ENCODE data around the gene BPNT1. TPM values are rescaled to one million over a fixed set of nuclear protein-coding genes. Genes with fewer than 3 reads are reported as not detected.

The BPNT1 gene
- total and polyA plus RNA-seq, 2 of the 13 experiments (the other 11 are each of a cell fraction or from before 2014, with no cell fraction given) = 35.2 to 43.9 TPM

- peak; percentile 89 for TF ChIP-seq MXD3 (CRISPR knock-in tag; IDR thresholded peaks at IDR 0.05)
- no peak for TF ChIP-seq POLR2AphosphoS2 (IDR thresholded peaks at IDR 0.05; ENCODE audit: low read depth, low read length)
- TF ChIP-seq GABPB1 (CRISPR knock-in tag; IDR thresholded peaks at IDR 0.05) = peak; percentile 89
- no peak for TF ChIP-seq CREB3 (CRISPR knock-in tag; IDR thresholded peaks at IDR 0.05)
- peak; percentile 94 for TF ChIP-seq GMEB2 (CRISPR knock-in tag; IDR thresholded peaks at IDR 0.05; ENCODE audit: low read depth)
- no peak for TF ChIP-seq TAF15 (IDR thresholded peaks at IDR 0.05; ENCODE audit: low read depth, low read length, poor library complexity, severe bottlenecking)
- TF ChIP-seq THAP9 (CRISPR knock-in tag; IDR thresholded peaks at IDR 0.05; ENCODE audit: borderline replicate concordance) = peak; percentile 82
- no peak for TF ChIP-seq SRSF4 (IDR thresholded peaks at IDR 0.05; ENCODE audit: low read depth, low read length, poor library complexity, severe bottlenecking)
- TF ChIP-seq ZNF576 (CRISPR knock-in tag; IDR thresholded peaks at IDR 0.05) = peak; percentile 44; the same call in 1 of the 2 replicates
- TF ChIP-seq ZNF776 (CRISPR knock-in tag; IDR thresholded peaks at IDR 0.05) = no peak; the same call in 1 of the 2 replicates
- TF ChIP-seq PBX3 (CRISPR knock-in tag; IDR thresholded peaks at IDR 0.05; ENCODE audit: borderline replicate concordance) = 0 out of 2 replicates have a peak, but pooled peaks have one; percentile 65
- TF ChIP-seq ZNF468 (CRISPR knock-in tag; IDR thresholded peaks at IDR 0.05) = no peak
- no peak for TF ChIP-seq ZNF513 (CRISPR knock-in tag; conservative IDR thresholded peaks at IDR 0.05)
- TF ChIP-seq ELF1 (CRISPR knock-in tag; IDR thresholded peaks at IDR 0.05) = peak; percentile 45
- TF ChIP-seq ZNF740 (CRISPR knock-in tag; IDR thresholded peaks at IDR 0.05) = no peak
- peak; percentile 83 for TF ChIP-seq HBP1 (CRISPR knock-in tag; IDR thresholded peaks at IDR 0.05; ENCODE audit: low read depth)
Observed at GRCh38 chr1:220046052-220046930, 43.3 kb downstream of the BPNT1 start, which contains the start of gene EPRS1 (continued).

All from HepG2 (cell line).